Dermis microvascular lymphatic vessel endothelial cell (primary cell): ENCODE data around the gene KCTD8. TPM values are rescaled to one million over a fixed set of nuclear protein-coding genes. Genes with fewer than 3 reads are reported as not detected.
"Not testable (repeated sequence)": the region's sequence is repeated elsewhere in the genome, so short reads cannot be mapped to it uniquely, and the experiment has no call there.

Experiments used
- DNase-seq, 2 donors: peaks; one replicate each; pipeline versions ENCODE4 v3.0.0 to v3.0.0-alpha.2; 2010; ENCODE audit warnings: low read depth in 2 of 2
- total RNA-seq: library from RNA; depleted of rRNA; stranded (reverse); fragments of >200 nt; gene quantifications from 2 replicates; pipeline ENCODE4 v1.2.1, GENCODE V29; 2014

The KCTD8 gene
- total RNA-seq, 1 donor from 2014 or later: 0.13 TPM

DNA sequence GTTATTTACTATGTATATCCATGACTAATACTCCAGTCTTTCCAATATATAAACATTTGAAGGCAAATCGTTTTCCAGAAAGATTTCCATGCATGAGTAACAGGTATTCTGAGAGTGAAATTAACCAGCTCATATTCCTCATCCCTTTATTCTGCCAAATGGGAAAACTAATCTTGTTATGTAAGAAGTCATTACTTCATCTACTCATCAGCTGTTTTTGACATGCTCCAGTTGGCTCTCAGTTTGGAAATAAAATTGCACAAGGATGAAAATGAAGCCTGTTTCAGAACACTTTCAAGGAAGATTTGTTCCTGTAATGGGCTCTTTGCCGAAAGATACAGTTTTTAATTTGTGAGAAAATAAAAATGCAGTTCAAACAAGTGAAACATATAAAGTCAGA is 121.9 kb downstream of the KCTD8 start:
- no peak for DNase-seq

DNA sequence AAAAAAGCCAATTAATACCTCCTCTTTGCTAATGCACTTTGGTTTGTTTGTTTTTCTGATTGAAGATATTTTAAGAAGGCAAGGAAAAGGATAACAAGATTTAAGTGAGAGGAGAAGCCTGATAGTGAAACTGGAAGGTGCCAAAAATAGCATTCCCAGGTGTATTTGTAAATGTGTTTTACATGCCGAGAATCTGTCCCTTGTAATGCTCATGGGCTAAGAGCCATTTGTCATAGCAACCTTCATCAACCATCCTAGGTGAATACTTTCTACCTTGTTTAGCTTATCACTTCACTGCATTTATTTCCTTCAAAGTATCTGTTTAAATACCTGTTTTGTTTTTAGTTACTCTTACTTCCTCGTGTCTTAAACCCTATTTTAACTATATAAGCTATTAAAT is 127.8 kb downstream of the KCTD8 start:
- no peak for DNase-seq

DNA sequence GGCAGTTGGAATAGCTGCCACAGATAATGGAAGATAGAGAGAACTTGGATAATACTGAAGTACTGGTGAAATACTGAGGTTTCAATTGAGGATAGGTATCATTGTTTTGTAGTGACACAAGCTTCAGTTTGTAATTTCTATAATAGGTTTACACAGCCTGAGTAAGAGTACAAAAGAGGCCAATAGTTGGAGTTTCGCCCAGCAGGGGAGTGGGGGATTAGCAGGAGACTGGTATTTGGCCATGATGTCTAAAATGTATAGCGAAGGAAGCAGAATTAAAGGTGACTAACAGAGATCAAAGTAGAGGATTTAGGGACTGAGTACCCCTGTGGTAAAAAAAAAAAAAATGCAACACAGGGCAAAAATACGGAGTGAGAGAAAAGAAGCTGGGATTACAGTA is 129.5 kb downstream of the KCTD8 start:
- no peak for DNase-seq

DNA sequence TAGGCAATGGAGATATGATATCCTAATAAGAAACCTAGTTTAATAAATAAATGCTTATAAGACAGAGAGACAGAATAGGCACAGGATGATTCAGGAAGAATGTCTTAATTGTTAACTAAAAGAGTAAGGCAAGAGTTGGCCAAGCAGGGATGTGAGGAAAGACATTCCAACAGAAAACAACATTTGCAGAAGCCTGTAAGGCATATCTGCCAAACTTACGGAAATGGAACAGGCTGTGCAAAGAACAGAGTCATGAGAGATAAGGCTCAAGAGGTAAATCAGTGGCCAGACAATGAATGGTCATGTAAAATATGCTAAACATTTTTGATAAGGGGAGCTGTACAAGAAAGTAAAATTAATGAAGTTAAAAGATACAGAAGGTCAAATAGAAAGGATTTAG is 134.9 kb downstream of the KCTD8 start:
- DNase-seq: no peak

DNA sequence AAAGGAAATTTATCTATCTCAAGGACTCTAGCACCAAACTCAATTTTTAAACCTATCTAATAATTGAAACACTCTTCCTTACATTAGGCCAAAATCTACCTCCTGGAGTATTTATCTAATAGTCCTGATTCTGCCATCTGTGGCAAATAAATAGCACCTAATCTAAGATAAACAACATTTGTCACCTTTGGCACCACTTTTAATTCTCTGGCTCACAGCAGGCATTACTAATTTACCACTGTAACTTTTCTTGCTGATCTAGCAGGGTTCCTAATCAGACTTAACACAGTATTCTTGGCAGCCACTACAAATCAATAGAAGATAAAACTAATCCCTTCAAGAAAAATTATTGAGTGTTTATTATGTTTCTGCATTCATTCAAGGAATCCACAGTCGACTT is 161.1 kb downstream of the KCTD8 start:
- DNase-seq: no peak

DNA sequence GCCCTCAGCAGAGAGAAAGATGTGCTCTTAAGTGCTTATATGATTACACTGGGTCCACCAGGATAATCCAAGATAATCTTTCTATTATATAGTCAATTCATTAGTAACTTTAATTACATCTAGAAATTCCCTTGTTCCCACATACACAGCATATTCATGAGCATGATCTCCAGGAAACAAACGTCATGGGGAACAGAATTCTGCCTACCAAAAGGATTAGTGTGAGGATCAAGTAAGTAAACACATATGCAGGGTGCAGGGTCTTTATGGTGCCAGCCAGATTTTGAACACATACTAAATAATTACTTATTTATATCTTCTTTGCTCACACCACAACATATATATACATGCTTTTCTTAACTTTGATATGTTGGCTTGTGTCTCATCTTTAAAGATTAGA is 169.1 kb downstream of the KCTD8 start:
- DNase-seq: no peak

DNA sequence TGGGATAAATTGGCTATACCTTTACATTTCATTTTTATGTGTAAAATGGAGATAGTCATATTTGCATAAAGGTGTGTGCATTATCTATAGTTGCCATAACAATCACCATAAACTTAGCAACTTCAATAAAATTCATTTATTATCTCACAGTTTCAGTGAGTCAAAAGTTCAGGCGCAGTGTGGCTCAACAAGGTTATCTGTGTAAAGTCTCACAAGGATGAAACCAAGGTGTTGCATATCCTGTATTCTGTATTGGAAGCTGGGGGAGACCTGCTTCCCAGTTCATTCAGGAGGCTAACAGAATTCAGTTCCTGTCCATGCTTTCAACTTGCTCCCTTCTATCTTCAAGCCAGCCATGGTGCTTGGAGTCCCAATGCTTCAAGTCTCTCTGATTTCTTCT is 169.5 kb downstream of the KCTD8 start:
- no peak for DNase-seq

DNA sequence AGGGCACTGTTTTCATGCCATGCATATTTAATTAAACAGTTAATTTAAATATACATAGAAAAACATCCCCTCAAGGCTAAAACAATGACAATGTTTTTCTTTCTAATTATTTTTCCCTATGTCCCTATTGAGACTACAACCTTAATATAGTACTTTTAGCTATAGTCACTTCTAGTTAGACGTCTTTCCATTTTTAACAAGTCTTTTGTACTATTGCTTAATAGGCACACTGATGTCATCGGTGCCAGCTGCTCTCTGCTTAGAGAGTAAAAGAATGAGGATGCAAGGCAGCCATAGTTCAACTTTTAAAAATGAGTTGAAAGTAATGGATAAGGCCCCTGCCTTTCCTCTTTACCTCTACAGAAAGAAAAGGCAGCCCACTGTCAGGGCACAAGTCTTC is 191.1 kb downstream of the KCTD8 start:
- no peak for DNase-seq

DNA sequence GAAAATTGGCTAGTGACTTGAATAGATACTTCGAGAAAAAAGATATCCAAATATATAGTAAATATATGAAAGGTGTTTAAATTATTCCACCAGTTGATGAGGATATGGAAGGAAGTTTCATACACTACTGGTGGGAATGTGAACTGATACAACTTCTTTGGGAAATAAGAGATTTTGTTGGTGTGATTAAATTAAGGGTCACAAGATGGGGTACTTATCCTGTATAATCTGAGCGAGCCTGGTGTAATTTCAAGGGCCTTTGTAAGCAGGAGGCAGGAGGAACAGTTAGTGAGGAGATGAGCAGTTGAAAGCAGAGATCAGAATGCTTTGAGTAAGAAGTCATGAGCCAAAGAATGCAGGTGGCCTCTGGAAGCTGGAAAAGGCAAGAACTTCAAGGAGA is 192.2 kb downstream of the KCTD8 start:
- DNase-seq: no peak

DNA sequence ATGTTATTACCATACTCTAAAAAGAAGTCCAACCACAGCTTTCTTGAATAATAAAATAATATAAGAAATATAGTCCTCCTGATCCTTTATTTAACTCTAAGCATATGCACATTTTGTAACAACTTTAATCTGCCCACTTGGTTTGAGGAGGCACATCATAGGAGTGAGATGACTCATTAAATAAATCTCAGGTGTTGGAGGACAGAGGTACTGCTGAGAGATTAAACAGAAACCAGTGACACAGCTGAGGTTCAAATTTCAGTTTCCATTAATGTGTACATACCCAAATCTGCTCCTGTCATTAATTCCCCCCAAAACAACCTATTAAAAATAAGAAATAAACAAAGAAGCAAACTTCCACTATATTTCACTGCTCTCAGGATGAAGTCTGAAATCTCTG is 211.0 kb downstream of the KCTD8 start:
- DNase-seq: no peak

DNA sequence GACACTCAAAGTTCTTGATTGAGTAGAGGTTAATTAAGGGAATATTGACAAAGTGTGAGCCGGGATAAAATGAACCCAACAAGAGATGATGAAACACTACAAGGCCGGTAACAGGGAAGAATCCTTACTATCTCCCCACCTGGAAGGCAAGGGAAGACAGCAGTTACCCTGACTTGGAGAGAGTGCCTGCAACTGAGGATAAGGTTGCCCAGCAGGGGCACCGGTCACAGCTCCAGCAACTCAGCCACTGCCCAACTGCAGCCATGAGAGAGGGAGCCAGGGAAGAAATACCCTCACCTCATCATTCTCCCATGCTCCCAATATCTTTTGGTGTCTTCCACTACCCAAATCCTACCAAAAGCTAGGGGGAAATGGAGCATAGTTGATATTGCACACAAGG is 212.7 kb downstream of the KCTD8 start:
- no peak for DNase-seq

DNA sequence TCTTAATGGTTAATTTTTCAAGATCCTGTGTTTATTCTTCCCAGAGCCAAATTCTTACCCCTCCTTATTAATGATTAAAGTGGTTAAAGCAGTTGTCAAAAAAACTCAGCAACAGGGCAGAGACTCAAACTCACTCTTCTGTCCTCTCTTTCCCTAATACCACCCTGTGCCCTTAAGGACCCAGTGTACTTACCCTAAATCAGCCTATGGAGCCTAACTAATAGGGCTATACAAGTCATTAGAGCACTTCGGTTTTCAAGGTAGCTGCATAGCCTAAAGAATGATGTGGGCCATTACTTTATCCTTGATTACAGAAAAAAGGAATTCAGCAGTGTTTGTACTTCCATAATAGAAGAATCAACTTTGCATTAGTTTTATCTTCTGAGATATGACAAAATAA is 216.3 kb downstream of the KCTD8 start:
- no peak for DNase-seq

DNA sequence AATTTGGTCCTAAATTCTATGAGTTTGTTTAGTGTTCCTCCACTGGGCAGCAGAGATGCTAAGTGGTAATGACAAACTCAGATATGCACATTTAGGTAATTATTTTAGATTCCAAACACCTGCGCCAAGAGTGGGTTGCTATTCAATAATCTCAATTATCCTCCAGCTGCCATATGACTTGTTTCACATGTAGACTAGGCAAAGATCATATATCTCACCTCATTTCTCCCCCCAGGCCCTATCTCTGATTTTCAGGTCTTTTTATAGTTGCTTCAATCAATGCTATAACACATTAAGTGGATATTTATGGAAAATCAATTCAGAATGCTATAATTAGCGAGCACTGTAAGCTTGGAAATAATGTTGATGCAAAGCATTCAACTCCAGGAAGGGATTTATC is 217.6 kb downstream of the KCTD8 start:
- no peak for DNase-seq

DNA sequence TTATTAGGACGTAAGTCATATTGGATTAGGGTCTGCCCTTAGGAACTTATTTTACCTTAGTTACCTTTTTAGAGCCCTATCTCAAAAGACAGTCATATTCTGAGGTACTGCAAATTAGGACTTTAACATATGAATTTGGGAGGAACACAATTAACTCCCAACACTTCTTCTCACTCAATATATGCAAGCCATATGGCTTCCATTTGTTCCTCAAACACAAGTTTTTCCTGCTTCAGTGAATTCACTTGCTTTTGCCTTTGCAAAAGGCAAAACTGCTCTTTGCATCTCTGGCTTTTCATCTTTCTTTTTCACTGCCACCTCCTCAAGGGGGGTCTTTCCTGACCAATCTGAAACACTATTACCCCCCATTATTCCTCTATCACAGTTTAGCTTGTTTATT is 220.3 kb downstream of the KCTD8 start:
- DNase-seq: no peak

DNA sequence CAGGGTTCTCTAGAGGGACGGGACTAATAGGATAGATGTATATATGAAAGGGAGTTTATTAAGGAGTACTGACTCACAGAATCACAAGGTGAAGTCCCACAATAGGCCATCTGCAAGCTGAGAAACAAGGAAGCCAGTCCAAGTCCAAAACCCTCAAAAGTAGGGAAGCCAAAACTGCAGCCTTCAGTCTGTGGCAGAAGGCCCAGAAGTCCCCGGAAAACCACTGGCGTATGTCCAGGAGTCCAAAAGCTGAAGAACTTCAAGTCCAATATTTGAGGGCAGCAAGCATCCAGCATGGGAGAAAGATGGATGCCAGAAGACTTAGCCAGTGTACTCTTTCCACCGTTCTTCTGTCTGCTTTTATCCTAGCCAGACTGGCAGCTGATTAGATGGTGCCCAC is 227.2 kb downstream of the KCTD8 start:
- no peak for DNase-seq

DNA sequence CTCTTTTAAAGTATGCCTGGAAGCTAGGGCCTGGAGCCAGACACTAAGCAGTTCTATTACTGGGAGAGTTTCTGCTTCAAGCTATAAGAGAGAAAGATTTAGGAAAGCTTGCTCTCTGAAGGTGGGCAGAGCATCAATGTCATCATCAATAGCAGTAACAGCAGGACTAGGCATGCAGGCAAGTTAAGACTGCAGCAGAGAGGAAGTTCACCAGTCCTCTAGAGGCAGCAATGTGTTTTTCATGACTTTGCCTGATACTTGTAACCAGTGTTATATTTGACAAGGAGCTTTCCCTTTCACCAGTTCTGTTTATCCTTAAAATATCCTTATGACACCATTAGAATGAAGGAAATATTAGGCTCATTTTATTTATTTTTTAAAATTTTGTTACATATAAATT is 237.9 kb downstream of the KCTD8 start:
- no peak for DNase-seq

DNA sequence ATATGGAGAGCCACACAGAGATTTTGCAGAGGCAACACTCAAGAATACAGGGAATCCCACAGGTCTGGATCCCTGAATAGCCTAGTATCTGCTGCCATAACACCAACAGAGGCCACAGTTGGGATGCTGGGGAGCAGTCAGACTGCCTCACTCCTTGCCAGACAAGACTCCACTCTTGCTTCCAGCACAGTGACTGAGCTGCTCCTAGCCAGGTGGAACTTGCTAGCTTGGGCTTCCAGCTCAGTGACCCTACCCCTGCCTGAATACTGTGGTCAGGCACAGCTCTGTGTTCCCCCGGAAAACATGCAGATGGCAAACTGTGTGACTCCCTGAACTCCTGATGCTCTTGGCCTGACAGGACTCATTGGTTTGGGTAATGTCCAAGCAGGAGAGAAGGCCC is 251.8 kb downstream of the KCTD8 start:
- no peak for DNase-seq

DNA sequence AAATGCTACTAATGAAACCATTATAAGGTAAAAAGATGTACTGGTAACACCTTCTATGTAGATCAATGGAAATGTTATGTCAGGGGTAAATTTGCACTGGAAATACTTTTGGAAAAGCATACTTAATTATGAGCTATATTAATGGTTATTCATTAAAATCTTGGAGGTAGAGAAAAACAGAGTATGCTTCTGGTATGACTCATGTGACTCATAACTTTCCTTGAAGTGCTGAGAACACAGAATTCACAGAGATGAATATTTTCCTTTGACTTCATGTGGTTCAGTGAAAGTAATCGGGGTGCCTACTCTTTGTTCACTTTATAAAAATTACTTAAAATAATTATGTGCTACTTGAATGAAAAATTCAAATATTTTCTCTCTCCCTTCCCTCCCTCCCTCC is 254.2 kb downstream of the KCTD8 start:
- DNase-seq: peak in 1 of 2 donors; percentile 3

DNA sequence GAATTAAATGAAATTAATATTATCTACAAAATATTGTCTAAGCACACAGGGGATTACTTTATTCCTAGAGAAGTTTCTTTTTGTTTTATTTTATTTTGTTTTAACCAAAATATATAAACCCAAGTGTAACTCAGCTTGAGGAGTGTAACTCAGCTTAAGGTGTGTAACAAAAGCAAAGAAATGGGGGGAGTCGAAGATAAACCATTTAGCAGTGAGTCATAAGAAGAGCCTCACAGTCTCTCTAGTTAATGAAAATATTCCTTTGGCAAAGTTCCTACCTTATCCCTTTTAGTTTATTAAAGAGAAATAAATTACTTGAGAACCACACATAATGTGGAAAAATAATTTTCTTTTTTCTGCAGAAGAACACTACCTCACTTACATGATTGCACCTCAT is 261.8 kb downstream of the KCTD8 start:
- DNase-seq: no peak

DNA sequence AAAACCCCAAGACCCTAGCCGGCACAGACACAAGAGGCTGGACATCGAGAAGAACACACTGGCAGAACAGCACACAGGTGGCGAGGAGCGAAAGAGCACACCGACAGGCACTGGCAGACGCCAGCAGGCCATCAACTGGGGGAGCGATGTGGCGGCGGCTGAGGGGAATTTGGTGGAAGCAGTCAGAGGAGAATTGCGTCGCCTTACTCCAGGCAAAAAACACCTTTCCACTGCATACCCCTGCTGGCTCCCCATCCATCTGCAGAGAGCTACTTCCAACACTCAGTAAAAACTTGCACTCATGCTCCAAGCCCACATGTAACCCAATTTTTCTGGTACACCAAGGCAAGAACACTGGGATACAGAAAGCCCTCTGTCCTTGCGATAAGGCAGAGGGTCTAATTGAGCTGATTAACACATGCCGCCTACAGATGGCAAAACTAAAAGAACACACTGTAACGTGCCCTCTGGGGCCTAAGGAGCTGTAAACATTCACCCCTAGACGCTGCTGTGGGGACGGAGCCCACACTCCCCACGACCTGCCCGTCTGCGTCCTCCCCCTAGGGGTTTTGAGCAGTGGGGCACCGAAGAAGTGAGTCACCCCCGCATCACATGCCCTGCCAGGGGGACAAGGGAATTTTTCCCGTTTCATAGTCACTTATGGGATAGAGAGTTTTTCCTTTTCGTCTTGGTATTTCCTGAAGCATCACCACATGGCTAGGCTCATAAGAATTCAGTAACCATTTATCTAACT is 262.3 kb downstream of the KCTD8 start:
- DNase-seq: no peak

DNA sequence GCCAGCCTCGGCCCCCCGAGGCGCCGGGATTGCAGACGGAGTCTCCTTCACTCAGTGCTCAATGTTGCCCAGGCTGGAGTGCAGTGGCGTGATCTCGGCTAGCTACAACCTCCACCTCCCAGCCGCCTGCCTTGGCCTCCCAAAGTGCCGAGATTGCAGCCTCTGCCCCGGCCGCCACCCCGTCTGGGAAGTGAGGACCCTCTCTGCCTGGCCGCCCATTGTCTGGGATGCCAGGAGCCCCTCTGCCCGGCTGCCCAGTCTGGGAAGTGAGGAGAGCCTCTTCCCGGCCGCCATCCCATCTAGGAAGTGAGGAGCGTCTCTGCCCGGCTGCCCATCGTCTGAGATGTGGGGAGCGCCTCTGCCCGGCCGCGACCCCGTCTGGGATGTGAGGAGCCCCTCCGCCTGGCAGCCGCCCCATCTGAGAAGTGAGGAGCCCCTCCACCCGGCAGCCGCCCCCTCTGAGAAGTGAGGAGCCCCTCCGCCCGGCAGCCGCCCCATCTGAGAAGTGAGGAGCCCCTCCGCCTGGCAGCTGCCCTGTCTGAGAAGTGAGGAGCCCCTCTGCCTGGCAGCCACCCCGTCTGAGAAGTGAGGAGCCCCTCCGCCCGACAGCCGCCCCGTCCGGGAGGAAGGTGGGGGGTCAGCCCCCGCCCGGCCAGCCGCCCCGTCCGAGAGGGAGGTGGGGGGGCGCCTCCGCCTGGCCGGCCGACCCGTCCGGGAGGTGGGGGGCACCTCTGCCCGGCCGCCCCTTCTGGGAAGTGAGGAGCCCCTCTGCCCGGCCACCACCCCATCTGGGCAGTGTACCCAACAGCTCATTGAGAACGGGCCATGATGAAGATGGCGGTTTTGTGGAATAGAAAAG is 266.9 kb downstream of the KCTD8 start:
- not testable (repeated sequence) for DNase-seq

DNA sequence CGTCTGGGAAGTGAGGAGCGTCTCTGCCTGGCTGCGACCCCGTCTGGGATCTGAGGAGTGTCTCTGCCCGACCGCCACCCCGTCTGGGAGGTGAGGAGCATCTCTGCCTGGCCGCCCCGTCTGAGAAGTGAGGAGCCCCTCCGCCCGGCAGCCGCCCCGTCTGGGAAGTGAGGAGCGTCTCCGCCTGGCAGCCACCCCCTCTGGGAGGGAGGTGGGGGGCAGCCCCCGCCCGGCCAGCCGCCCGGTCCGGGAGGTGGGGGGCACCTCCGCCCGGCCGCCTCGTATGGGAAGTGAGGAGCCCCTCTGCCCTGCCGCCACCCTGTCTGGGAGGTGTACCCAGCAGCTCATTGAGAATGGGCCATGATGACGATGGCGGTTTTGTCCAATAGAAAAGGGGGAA is 280.8 kb downstream of the KCTD8 start:
- not testable (repeated sequence) for DNase-seq

DNA sequence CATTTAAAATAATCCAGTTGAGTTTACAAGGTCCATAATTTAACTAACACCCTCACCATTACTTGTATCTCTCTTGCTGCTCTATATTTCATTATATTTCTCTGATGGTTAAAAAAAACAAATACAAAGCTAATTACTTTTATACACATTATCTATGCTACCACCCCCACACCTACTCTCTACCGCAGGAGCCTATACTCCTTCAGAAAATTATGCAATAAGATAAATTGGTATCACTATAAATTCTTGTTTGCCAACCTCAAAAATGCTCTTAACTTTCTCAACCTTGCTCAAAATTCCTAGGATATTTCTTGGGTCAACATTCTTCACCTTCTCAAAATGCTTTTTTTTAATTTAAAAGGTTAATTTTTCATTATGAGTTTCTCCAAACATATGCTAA is 282.7 kb downstream of the KCTD8 start:
- DNase-seq: no peak
